Hair follicular keratinocyte (primary cell): ENCODE results near the gene PTPRZ1. TPM values are rescaled to one million over a fixed set of nuclear protein-coding genes. Genes with fewer than 3 reads are reported as not detected.

Source experiments
- total RNA-seq: library from RNA; depleted of rRNA; stranded (reverse); fragments of >200 nt; gene quantifications from 2 replicates; pipeline ENCODE4 v1.2.3, GENCODE V29; 2015

Gene PTPRZ1
- total RNA-seq: 33.2 and 50.7 TPM in 2 replicates

GRCh38 chr7:121872831-121873288, at the start of gene PTPRZ1:
Gene PTPRZ1, plus strand, starts transcription at chr7:121873161. Its CDS starts 339 bp downstream, at chr7:121873500.

